ENCODE results near the gene NFKB2.

GRCh38 chr10:102412293-102412692, 16.8 kb downstream of the NFKB2 start:
- no peak for TF ChIP-seq CTCF (IDR thresholded peaks at IDR 0.05; ENCODE audit: insufficient read depth, low read depth, low read length)
- TF ChIP-seq EZH2 (IDR thresholded peaks at IDR 0.05; ENCODE audit: insufficient read depth, low read length): no peak

Measured in astrocyte (in vitro differentiated cells and primary cell).